ENCODE results near the gene COX4I1.

DNA sequence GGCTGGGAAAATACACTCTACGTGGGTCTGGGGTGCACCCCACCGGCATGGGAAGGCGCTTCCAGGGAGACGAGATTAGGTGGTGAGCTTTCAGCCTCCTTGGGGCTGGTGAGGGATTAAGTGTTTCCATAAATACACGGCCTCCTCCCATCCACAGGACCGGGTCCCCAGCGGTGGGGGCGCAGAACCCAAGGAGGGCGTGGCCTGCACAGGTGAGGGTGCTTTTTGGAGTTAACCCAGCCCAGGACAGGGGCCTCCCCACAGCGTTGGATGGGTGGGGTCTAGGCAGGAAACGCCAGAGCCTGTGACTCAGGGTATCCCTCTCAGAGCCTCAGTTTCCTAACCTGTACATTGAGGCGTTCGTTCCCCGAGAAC is 49.7 kb upstream of the COX4I1 start:
- TF ChIP-seq, protein P1, sequence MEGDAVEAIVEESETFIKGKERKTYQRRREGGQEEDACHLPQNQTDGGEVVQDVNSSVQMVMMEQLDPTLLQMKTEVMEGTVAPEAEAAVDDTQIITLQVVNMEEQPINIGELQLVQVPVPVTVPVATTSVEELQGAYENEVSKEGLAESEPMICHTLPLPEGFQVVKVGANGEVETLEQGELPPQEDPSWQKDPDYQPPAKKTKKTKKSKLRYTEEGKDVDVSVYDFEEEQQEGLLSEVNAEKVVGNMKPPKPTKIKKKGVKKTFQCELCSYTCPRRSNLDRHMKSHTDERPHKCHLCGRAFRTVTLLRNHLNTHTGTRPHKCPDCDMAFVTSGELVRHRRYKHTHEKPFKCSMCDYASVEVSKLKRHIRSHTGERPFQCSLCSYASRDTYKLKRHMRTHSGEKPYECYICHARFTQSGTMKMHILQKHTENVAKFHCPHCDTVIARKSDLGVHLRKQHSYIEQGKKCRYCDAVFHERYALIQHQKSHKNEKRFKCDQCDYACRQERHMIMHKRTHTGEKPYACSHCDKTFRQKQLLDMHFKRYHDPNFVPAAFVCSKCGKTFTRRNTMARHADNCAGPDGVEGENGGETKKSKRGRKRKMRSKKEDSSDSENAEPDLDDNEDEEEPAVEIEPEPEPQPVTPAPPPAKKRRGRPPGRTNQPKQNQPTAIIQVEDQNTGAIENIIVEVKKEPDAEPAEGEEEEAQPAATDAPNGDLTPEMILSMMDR (IDR thresholded peaks at IDR 0.05 in 2 of 3, conservative IDR thresholded peaks at IDR 0.05 in 1 of 3; ENCODE audit: borderline replicate concordance in 1 of 3, insufficient read depth in 1 of 3, low read depth in 2 of 3, low read length in 2 of 3) = no peak
- TF ChIP-seq EZH2 (IDR thresholded peaks at IDR 0.05) = no peak
- no peak for TF ChIP-seq ZNF274 (IDR thresholded peaks at IDR 0.05; ENCODE audit: low read depth, low read length)
- TF ChIP-seq, protein P2, sequence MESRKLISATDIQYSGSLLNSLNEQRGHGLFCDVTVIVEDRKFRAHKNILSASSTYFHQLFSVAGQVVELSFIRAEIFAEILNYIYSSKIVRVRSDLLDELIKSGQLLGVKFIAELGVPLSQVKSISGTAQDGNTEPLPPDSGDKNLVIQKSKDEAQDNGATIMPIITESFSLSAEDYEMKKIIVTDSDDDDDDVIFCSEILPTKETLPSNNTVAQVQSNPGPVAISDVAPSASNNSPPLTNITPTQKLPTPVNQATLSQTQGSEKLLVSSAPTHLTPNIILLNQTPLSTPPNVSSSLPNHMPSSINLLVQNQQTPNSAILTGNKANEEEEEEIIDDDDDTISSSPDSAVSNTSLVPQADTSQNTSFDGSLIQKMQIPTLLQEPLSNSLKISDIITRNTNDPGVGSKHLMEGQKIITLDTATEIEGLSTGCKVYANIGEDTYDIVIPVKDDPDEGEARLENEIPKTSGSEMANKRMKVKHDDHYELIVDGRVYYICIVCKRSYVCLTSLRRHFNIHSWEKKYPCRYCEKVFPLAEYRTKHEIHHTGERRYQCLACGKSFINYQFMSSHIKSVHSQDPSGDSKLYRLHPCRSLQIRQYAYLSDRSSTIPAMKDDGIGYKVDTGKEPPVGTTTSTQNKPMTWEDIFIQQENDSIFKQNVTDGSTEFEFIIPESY (IDR thresholded peaks at IDR 0.05; ENCODE audit: extremely low read depth, insufficient replicate concordance, low read length) = no peak
- TF ChIP-seq, protein P3, sequence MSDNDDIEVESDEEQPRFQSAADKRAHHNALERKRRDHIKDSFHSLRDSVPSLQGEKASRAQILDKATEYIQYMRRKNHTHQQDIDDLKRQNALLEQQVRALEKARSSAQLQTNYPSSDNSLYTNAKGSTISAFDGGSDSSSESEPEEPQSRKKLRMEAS (IDR thresholded peaks at IDR 0.05) = no peak
- no peak for TF ChIP-seq POLR2AphosphoS5 (IDR thresholded peaks at IDR 0.05; ENCODE audit: low read depth, low read length)
- no peak for TF ChIP-seq POLR2A (IDR thresholded peaks at IDR 0.05; ENCODE audit: borderline replicate concordance, extremely low read depth, insufficient read depth, insufficient read length)
- no peak for TF ChIP-seq YY1 (IDR thresholded peaks at IDR 0.05; ENCODE audit: extremely low read depth, insufficient replicate concordance, low read depth, low read length)
- TF ChIP-seq RAD21 (IDR thresholded peaks at IDR 0.05; ENCODE audit: low read depth) = no peak

All from HCT116 (cell line).